Retinal pigment epithelial cell (primary cell): ENCODE measurements around the gene NECAP2.

Source experiments
- DNase-seq: peaks from one replicate; pipeline ENCODE4 v3.0.0-alpha.2; 2010; ENCODE audit warnings: low read depth
- H3K4me3 ChIP-seq: 2 replicates; pipeline ENCODE4 v1.5.1; 2011; ENCODE audit warnings: mild to moderate bottlenecking, low read length, control low read depth, moderate library complexity
- CTCF ChIP-seq: conservative IDR thresholded peaks from 2 replicates; pipeline ENCODE4 v1.5.1; 2011; ENCODE audit warnings: low read depth, low read length, control low read depth, inconsistent platforms

The NECAP2 gene

GRCh38 chr1:16440131-16440469 is 424 bp upstream of the NECAP2 start:
- DNase-seq: no peak
- TF ChIP-seq CTCF: no peak
- H3K4me3 ChIP-seq: peak overlapping the region; percentile 98

- TF ChIP-seq CTCF: no peak
- DNase-seq: no peak
Measured at GRCh38 chr1:16441282-16441665, 750 bp downstream of the NECAP2 start.

GRCh38 chr1:16442265-16442664 is 1.7 kb downstream of the NECAP2 start:
- no peak overlapping the region for H3K4me3 ChIP-seq
- no peak for TF ChIP-seq CTCF
- no peak for DNase-seq

More at GRCh38 chr1:16441282-16441665, 750 bp downstream of the NECAP2 start:
- H3K4me3 ChIP-seq: peak overlapping the region; percentile 98

GRCh38 chr1:16442941-16443340 is 2.4 kb downstream of the NECAP2 start:
- no peak overlapping the region for H3K4me3 ChIP-seq
- no peak for TF ChIP-seq CTCF
- no peak for DNase-seq

DNA sequence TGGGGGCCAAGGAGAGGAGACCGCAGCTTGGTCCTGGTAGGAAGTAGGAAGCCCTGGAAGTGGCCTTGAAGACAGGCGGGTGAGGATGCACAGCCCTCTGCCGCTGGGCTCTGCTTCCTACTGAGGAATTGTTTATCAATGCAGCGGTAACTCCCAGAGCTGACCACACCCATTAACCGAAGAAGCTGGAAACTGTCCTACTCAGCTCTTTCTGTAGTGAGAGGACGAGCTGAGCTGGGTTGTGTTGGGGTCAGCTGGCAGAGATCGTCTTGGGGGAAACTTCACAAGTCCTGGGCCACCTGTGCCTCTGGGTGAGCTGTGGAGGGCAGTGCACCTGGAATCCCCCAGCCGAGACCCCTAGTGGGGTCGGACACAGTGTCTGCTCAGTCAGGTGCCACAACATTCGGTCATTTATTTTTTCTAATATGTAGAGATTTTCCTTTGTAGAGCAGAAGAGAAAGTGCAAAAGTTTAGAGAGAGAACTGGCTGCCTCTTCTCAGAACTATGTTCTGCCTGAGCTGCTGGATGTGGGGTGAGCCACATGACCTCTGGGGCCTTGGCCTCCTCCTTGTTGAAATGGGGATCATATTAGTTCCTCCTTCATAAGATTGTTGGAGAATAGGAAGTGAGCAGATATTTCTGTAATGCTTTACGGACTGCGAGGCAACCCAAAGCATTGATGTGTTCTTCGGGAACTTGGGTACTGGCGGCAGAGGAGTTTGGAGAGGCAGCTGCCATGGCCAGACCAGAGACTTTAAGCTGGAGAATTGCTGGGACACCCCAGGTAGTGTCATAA is 3.6 kb downstream of the NECAP2 start:
- DNase-seq: no peak
- TF ChIP-seq CTCF: no peak
- no peak overlapping the region for H3K4me3 ChIP-seq

GRCh38 chr1:16445052-16445451 is 4.5 kb downstream of the NECAP2 start:
- no peak overlapping the region for H3K4me3 ChIP-seq

More at GRCh38 chr1:16445052-16445451, 4.5 kb downstream of the NECAP2 start:
- TF ChIP-seq CTCF: no peak
- DNase-seq: no peak
